Small intestine (tissue), 7 donors: ENCODE results near the gene SEZ6. TPM values are rescaled to one million over a fixed set of nuclear protein-coding genes. Genes with fewer than 3 reads are reported as not detected.

Experiments used
- DNase-seq, 2 donors: peaks; one replicate each; pipeline versions ENCODE4 v3.0.0 to v3.0.0-alpha.2; 2013
- FAIRE-seq: peaks from 2 replicates; lab custom pipeline; 2012; peaks lifted over from hg19 to GRCh38; lab: Jason Lieb, UNC
- H3K27ac ChIP-seq, 3 donors: one replicate each; pipeline ENCODE4 v1.5.1; 2013; ENCODE audit warnings: low read length in 2 of 3, mild to moderate bottlenecking in 2 of 3, control low read depth in 1 of 3, inconsistent platforms in 1 of 3, low read depth in 1 of 3, moderate library complexity in 1 of 3
- H3K27me3 ChIP-seq, 3 donors: one replicate each; pipeline ENCODE4 v1.6.1; 2013; ENCODE audit warnings: low read length in 3 of 3, inconsistent platforms in 1 of 3; ENCODE audit not compliant: control insufficient read depth in 3 of 3, insufficient read depth in 3 of 3
- H3K36me3 ChIP-seq, 3 donors: one replicate each; pipeline ENCODE4 v1.6.1; 2013; ENCODE audit warnings: low read length in 3 of 3, inconsistent platforms in 1 of 3, low read depth in 1 of 3, mild to moderate bottlenecking in 1 of 3, moderate library complexity in 1 of 3; ENCODE audit not compliant: control insufficient read depth in 3 of 3, insufficient read depth in 2 of 3
- H3K4me1 ChIP-seq, 3 donors: one replicate each; pipeline ENCODE4 v1.6.1; 2013; ENCODE audit warnings: low read length in 2 of 3, inconsistent platforms in 1 of 3, low read depth in 1 of 3, mild to moderate bottlenecking in 1 of 3, moderate library complexity in 1 of 3; ENCODE audit not compliant: control insufficient read depth in 3 of 3, insufficient read depth in 2 of 3
- H3K4me3 ChIP-seq, 3 donors: one replicate each; pipeline ENCODE4 v1.5.1; 2013; ENCODE audit warnings: low read length in 3 of 3, control low read depth in 1 of 3, inconsistent platforms in 1 of 3, low read depth in 1 of 3, mild to moderate bottlenecking in 1 of 3, moderate library complexity in 1 of 3
- H3K9me3 ChIP-seq, 2 donors: one replicate each; pipeline ENCODE4 v1.6.1; 2013; ENCODE audit warnings: low read depth in 1 of 2, low read length in 1 of 2; ENCODE audit not compliant: control insufficient read depth in 2 of 2, insufficient read depth in 1 of 2
- WGBS, 3 donors: extraction: QIAGEN DNeasy Blood & Tissue Kit; methylation state at CpG; one replicate each; pipeline ENCODE4 v1.1.7; 2013; 5-methylcytosine and 5-hydroxymethylcytosine counted together
- polyA plus RNA-seq, 4 donors: library from polyadenylated mRNA; stranded (reverse) in 3 of 4; unstranded in 1 of 4; fragments of 200-250 nt in 3 of 4; fragments of 120-200 nt in 1 of 4; gene quantifications; one replicate each; pipeline versions ENCODE4 v1.2.1 to v1.2.3, GENCODE V29; 2013
- donor health status: healthy with polysubstance abuse.
- donor health status: control.
- donor health status: control.
- donor health status: Bipolar disorder and iron deficiency.
- donor health status: healthy.

Gene SEZ6
- polyA plus RNA-seq, 4 donors: 1.1 to 1.4 TPM; not detected in 2

GRCh38 chr17:29024316-29024952, 18.6 kb upstream of the SEZ6 start:
- H3K27ac ChIP-seq: no peak overlapping the region
- H3K9me3 ChIP-seq: no peaks in the 10 kb centered on the region
- peaks cover 0 to 3% (median 0%) of the 10 kb centered on the region in 3 donors for H3K4me1 ChIP-seq
- WGBS, 3 donors: 59 to 73% (median 71%) methylated on average over 6 of the region's 6 CpGs
- FAIRE-seq (no peak), DNase-seq (no peak)
- H3K4me3 ChIP-seq: no peak overlapping the region
- H3K27me3 ChIP-seq: peaks cover 0 to 46% (median 6%) of the 10 kb centered on the region in 3 donors
- H3K36me3 ChIP-seq: no peaks in the 10 kb centered on the region

DNA sequence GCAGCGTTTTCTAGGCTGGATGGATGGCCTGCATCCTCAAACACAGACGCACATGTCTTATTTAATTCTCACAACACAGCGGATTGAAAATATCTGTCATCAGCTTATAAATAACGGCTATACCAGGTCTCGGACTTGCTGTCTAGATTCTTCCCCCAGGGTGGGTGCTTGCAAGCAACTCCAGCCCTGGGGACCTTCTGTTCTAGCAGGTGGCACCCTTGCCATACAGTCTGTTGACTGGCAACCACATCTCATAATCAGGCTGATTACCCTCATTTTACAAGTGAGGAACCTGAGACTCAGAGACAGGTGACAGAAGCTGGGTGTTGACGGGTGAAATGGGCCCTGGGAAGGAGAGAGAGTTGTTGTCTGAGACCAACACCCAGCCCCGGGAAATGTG, 16.2 kb upstream of the SEZ6 start:
- Histone ChIP-seq H3K27me3 (peaks cover 6 to 57% (median 7%) of the 10 kb centered on the region in 3 donors), H3K36me3 (no peaks in the 10 kb centered on the region), H3K27ac (no peak overlapping the region), H3K4me1 (peaks cover 0 to 3% (median 0%) of the 10 kb centered on the region in 3 donors), H3K9me3 (no peaks in the 10 kb centered on the region), H3K4me3 (no peak overlapping the region)
- 87 to 91% (median 87%) methylated on average over 7 of the region's 7 CpGs for WGBS, 3 donors
- FAIRE-seq (no peak), DNase-seq (no peak)

DNA sequence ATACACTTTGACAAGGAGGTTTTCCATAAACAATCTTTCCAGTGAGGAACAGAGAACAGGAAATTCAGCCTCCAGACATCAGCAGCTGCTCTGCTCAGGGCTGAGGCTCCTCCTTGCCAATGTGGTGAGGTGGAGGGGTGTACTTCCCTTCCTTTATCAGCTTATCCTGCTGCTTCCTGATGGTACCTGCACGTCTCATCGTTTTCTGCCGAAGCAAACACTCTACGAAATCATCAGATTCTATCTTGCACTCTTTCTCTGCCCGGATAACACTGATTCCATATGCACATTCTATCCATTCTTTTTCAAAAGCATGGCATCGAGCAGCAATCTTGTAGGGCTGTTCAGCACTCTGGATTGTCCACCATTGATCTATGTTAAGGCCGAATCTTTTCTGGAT, 15.4 kb upstream of the SEZ6 start:
- Histone ChIP-seq H3K27ac (no peak overlapping the region), H3K27me3 (peaks cover 6 to 60% (median 9%) of the 10 kb centered on the region in 3 donors), H3K36me3 (no peaks in the 10 kb centered on the region), H3K4me1 (peaks cover 0 to 3% (median 0%) of the 10 kb centered on the region in 3 donors), H3K9me3 (no peaks in the 10 kb centered on the region), H3K4me3 (no peak overlapping the region)
- FAIRE-seq (no peak), DNase-seq (no peak)
- 58 to 80% (median 64%) methylated on average over 7 of the region's 7 CpGs for WGBS, 3 donors

GRCh38 chr17:29020576-29020975, 14.7 kb upstream of the SEZ6 start:
- Histone ChIP-seq H3K4me3 (no peak overlapping the region), H3K27me3 (peaks cover 6 to 61% (median 9%) of the 10 kb centered on the region in 3 donors), H3K9me3 (no peaks in the 10 kb centered on the region), H3K4me1 (peaks cover 0 to 3% (median 0%) of the 10 kb centered on the region in 3 donors), H3K36me3 (no peaks in the 10 kb centered on the region), H3K27ac (no peak overlapping the region)
- FAIRE-seq (no peak), DNase-seq (no peak)
- 72 to 78% (median 74%) methylated on average over 8 of the region's 8 CpGs for WGBS, 3 donors

GRCh38 chr17:29019475-29020181, 13.8 kb upstream of the SEZ6 start:
- Histone ChIP-seq H3K27me3 (peaks cover 6 to 67% (median 9%) of the 10 kb centered on the region in 3 donors), H3K4me1 (peaks cover 0 to 3% (median 0%) of the 10 kb centered on the region in 3 donors), H3K4me3 (peak overlapping the region in 1 of 3 donors; percentile 6), H3K27ac (no peak overlapping the region), H3K36me3 (no peaks in the 10 kb centered on the region), H3K9me3 (no peaks in the 10 kb centered on the region)
- 4 to 5% (median 4%) methylated on average over 37 to 39 of the region's 39 CpGs for WGBS, 3 donors
- FAIRE-seq: no peak
- DNase-seq: peak; percentile 10 to 29

DNA sequence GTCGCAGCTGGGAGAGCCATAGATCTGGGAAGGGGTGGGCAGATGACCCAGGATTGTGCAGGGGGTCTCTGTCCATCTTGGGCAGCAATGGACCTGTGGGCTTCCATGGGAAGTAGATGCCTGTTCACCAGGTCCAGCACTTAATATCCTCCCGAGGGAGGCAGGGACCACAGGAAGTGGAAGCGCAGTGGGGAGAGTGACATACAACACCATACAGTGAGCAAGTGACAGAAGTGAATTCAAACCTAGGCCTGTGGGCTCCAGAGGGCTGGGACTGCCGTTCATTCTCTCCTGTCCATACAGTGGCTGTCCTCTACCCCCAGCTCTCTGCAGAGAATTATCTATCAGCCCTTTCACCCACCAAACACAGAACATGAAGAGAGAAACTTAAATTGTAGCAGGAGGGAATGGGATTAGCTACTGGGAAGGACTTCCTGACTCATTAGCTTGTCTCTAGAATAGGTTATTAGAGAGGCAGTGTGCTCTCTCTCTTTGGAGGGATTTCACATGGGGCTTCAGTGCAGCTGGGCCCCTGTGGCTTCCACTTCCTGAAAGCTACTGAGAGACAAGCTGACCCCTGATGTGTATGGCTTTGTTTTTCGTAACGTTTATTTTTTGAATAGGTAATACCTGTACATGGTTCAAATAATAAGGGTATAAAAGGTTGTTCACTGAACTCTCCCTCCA, 13.1 kb upstream of the SEZ6 start:
- WGBS, 3 donors: 37 to 53% (median 43%) methylated on average over 6 of the region's 6 CpGs
- FAIRE-seq (no peak), DNase-seq (no peak)
- Histone ChIP-seq H3K4me1 (peaks cover 0 to 3% (median 0%) of the 10 kb centered on the region in 3 donors), H3K36me3 (no peaks in the 10 kb centered on the region), H3K27ac (no peak overlapping the region), H3K9me3 (no peaks in the 10 kb centered on the region), H3K4me3 (no peak overlapping the region), H3K27me3 (peaks cover 6 to 66% (median 9%) of the 10 kb centered on the region in 3 donors)

DNA sequence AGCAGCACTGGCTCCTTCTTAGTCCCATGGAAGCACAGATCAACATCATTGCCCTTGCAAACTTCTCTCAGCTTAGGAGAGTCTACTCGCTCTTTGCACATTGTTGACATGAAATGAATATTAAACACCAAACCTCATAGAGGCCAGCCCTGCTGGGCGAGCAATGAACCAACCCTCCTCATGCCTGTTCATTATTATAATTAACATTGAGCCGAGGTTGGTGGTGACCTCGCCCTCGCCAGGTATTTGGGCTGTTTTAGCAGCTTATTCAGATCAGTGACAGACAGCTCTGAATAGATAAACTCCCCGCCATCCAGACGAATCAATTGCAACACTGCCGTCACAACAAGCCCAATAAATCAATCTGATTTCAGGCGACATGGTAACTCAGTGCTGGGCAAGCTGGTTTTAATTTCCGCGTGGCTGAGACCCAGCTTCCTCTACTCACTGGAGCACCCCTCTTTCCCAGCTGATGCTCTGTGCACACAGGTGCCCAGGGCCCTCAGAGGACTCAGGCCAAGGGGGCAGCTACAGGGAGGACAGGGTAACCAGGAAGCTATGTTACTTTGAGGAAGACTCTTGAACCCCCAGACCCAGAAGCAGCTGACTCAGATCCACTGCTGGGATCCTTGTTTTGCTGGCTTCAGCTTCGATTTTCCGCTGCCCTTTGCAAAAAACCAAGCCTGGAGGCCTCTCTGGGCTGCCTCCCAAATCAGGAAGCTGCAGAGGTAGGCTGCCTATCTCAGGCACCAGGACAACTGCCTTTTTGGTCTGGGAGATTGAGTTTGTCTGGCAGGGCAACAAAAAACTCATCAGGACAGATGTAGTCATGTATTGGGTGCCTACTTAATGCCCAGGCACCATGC, 10.7 kb upstream of the SEZ6 start:
- H3K27ac ChIP-seq: no peak overlapping the region
- H3K9me3 ChIP-seq: no peaks in the 10 kb centered on the region
- H3K4me3 ChIP-seq: no peak overlapping the region
- H3K27me3 ChIP-seq: peaks cover 6 to 59% (median 9%) of the 10 kb centered on the region in 3 donors
- WGBS, 3 donors: 34 to 43% (median 35%) methylated on average over 13 of the region's 13 CpGs
- DNase-seq (no peak), FAIRE-seq (no peak)
- H3K4me1 ChIP-seq: peaks cover 0 to 3% (median 0%) of the 10 kb centered on the region in 3 donors
- no peaks in the 10 kb centered on the region for H3K36me3 ChIP-seq
